ENCODE data around the gene CDK18.
"Not testable (repeated sequence)": the region's sequence is repeated elsewhere in the genome, so short reads cannot be mapped to it uniquely, and the experiment has no call there.

The CDK18 gene

DNA sequence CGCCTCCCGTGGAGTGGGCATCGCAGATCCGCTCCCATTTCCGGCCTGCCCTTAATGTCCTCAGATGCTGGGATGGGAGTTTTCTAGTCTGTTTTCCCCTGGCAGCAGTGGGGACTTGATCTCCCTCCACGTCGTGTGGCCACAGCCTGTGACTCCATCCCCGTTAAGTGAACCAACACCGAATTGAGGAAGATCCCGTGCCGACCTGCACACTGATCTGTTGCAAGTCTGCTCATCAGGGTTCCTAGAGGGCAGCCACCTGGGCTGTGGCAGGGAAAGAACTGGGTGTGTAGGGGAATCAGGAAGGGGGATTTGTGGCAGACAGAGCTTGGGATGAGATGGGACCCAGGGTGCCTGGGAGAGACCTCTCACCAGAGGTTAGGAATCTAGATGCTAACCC lies 23.3 kb upstream of the CDK18 start:
- DNase-seq, result no peak
- H3K18ac ChIP-seq (ENCODE audit: low read depth in 1 of 2, low read length in 2 of 2), result no peak overlapping the region
- H3K9me3 ChIP-seq (ENCODE audit: control insufficient read depth, low read length), result no peaks in the 10 kb centered on the region

DNA sequence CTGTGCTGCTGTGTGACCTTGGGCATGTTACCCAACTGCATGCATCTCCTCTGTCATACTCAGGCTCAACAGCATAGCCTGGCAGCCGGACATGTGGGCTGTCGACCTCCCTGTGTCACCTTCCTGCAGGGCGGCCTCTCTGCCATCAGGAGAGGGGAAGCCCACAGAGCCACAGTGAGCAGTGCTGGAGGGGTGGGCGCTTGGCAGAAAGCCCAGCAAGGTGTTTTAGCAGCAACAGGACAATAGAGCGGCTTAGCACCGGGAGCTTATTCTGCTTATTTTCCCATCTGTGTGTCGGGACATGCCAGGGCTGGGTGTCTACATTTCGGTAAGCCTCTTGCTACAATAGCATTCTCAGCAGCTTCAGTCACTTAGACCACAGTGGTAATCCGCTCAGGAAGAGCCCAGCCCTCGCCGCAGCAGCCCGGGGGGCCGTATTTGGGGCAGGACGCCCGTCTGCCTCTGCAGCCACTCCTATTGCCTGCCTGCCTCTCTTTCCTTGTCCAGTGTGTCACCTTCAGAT lies 22.8 kb upstream of the CDK18 start:
- Histone ChIP-seq H3K4me1 (ENCODE audit: control insufficient read depth, insufficient read depth, low read depth, low read length) (peaks cover 5% of the 10 kb centered on the region), H3K23ac (ENCODE audit: low read length in 2 of 2) (no peak overlapping the region), H3K4ac (ENCODE audit: low read depth in 1 of 2, low read length in 2 of 2) (no peak overlapping the region), H3K4me3 (ENCODE audit: insufficient read depth in 1 of 2, low read depth in 1 of 2, low read length in 2 of 2) (no peak overlapping the region), H3K14ac (ENCODE audit: low read length in 2 of 2) (no peak overlapping the region), H2BK12ac (ENCODE audit: low read length in 2 of 2) (no peak overlapping the region), H2BK5ac (ENCODE audit: low read depth, low read length, poor library complexity, severe bottlenecking) (no peak overlapping the region), H3K27ac (ENCODE audit: low read length, poor library complexity, severe bottlenecking) (no peak overlapping the region), H4K8ac (ENCODE audit: low read length) (no peak overlapping the region), H3K9me3 (ENCODE audit: control insufficient read depth, low read length) (no peaks in the 10 kb centered on the region), H2AFZ (ENCODE audit: low read depth, low read length) (no peak overlapping the region), H3K36me3 (ENCODE audit: control insufficient read depth in 1 of 2, insufficient read depth in 2 of 2, low read depth in 1 of 2, low read length in 2 of 2) (no peaks in the 10 kb centered on the region), H2BK15ac (ENCODE audit: low read depth, poor library complexity, severe bottlenecking) (no peak overlapping the region), H3K9ac (ENCODE audit: low read length) (no peak overlapping the region), H3K27me3 (ENCODE audit: control insufficient read depth in 1 of 2, insufficient read depth in 1 of 2, low read length in 2 of 2) (peaks cover 55 to 88% of the 10 kb centered on the region in 2 experiments), H2AK5ac (ENCODE audit: low read length, severe bottlenecking) (no peak overlapping the region), H2BK120ac (ENCODE audit: low read depth, low read length) (no peak overlapping the region), H3K79me1 (replicated peaks; ENCODE audit: low read length, poor library complexity, severe bottlenecking) (no peaks in the 10 kb centered on the region), H3K4me2 (ENCODE audit: low read length, poor library complexity, severe bottlenecking) (no peak overlapping the region), H3K18ac (ENCODE audit: low read depth in 1 of 2, low read length in 2 of 2) (no peak overlapping the region), H4K91ac (ENCODE audit: low read length) (no peak overlapping the region)
- WGBS, result 76% methylated on average over 15 of the region's 15 CpGs
- no peak for DNase-seq

More for the DNA sequence above, 23.3 kb upstream of the CDK18 start:
- no peak overlapping the region for H2BK12ac ChIP-seq (ENCODE audit: low read length in 2 of 2)
- no peaks in the 10 kb centered on the region for H3K36me3 ChIP-seq (ENCODE audit: control insufficient read depth in 1 of 2, insufficient read depth in 2 of 2, low read depth in 1 of 2, low read length in 2 of 2)
- H3K9ac ChIP-seq (ENCODE audit: low read length), result no peak overlapping the region
- no peak overlapping the region for H3K23ac ChIP-seq (ENCODE audit: low read length in 2 of 2)
- no peak overlapping the region for H4K91ac ChIP-seq (ENCODE audit: low read length)
- peaks cover 55 to 88% of the 10 kb centered on the region in 2 experiments for H3K27me3 ChIP-seq (ENCODE audit: control insufficient read depth in 1 of 2, insufficient read depth in 1 of 2, low read length in 2 of 2)
- H3K4me3 ChIP-seq (ENCODE audit: insufficient read depth in 1 of 2, low read depth in 1 of 2, low read length in 2 of 2), result no peak overlapping the region
- no peak overlapping the region for H2BK5ac ChIP-seq (ENCODE audit: low read depth, low read length, poor library complexity, severe bottlenecking)
- no peak overlapping the region for H3K27ac ChIP-seq (ENCODE audit: low read length, poor library complexity, severe bottlenecking)
- H3K14ac ChIP-seq (ENCODE audit: low read length in 2 of 2), result peak overlapping the region in 1 of 2 experiments; percentile 20
- H4K8ac ChIP-seq (ENCODE audit: low read length), result no peak overlapping the region
- 55% methylated on average over 11 of the region's 11 CpGs for WGBS
- H3K4me2 ChIP-seq (ENCODE audit: low read length, poor library complexity, severe bottlenecking), result no peak overlapping the region
- no peak overlapping the region for H2BK120ac ChIP-seq (ENCODE audit: low read depth, low read length)
- peaks cover 5% of the 10 kb centered on the region for H3K4me1 ChIP-seq (ENCODE audit: control insufficient read depth, insufficient read depth, low read depth, low read length)
- H2BK15ac ChIP-seq (ENCODE audit: low read depth, poor library complexity, severe bottlenecking), result no peak overlapping the region
- no peak overlapping the region for H3K4ac ChIP-seq (ENCODE audit: low read depth in 1 of 2, low read length in 2 of 2)
- no peaks in the 10 kb centered on the region for H3K79me1 ChIP-seq (replicated peaks; ENCODE audit: low read length, poor library complexity, severe bottlenecking)
- no peak overlapping the region for H2AFZ ChIP-seq (ENCODE audit: low read depth, low read length)
- H2AK5ac ChIP-seq (ENCODE audit: low read length, severe bottlenecking), result no peak overlapping the region

DNA sequence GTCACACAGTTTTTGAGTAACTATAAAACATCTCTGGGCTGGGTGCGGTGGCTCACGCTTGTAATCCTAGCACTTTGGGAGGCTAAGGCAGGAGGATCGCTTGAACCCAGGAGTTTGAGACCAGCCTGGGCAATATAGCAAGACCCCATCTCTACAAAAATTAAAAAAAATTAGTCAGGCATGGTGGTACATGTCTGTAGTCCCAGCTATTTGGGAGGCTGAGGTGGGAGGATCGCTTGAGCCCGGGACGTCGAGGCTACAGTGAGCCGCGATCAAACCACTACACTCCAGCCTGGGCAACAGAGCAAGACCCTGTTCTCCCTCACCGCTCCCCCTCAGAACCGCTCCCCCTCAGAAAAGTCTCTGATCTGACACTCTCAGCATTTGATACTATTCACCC lies 21.9 kb upstream of the CDK18 start:
- H2BK12ac ChIP-seq (ENCODE audit: low read length in 2 of 2); H4K91ac ChIP-seq (ENCODE audit: low read length); H3K4ac ChIP-seq (ENCODE audit: low read depth in 1 of 2, low read length in 2 of 2); H3K4me2 ChIP-seq (ENCODE audit: low read length, poor library complexity, severe bottlenecking); H2BK5ac ChIP-seq (ENCODE audit: low read depth, low read length, poor library complexity, severe bottlenecking); H2AFZ ChIP-seq (ENCODE audit: low read depth, low read length); H2BK120ac ChIP-seq (ENCODE audit: low read depth, low read length); H4K8ac ChIP-seq (ENCODE audit: low read length); H3K79me1 ChIP-seq (replicated peaks; ENCODE audit: low read length, poor library complexity, severe bottlenecking); H3K4me1 ChIP-seq (ENCODE audit: control insufficient read depth, insufficient read depth, low read depth, low read length); H3K4me3 ChIP-seq (ENCODE audit: insufficient read depth in 1 of 2, low read depth in 1 of 2, low read length in 2 of 2); DNase-seq; H3K18ac ChIP-seq (ENCODE audit: low read depth in 1 of 2, low read length in 2 of 2); H3K9me3 ChIP-seq (ENCODE audit: control insufficient read depth, low read length); H3K9ac ChIP-seq (ENCODE audit: low read length); H3K36me3 ChIP-seq (ENCODE audit: control insufficient read depth in 1 of 2, insufficient read depth in 2 of 2, low read depth in 1 of 2, low read length in 2 of 2); H2AK5ac ChIP-seq (ENCODE audit: low read length, severe bottlenecking); H3K14ac ChIP-seq (ENCODE audit: low read length in 2 of 2); H3K23ac ChIP-seq (ENCODE audit: low read length in 2 of 2); H2BK15ac ChIP-seq (ENCODE audit: low read depth, poor library complexity, severe bottlenecking); H3K27ac ChIP-seq (ENCODE audit: low read length, poor library complexity, severe bottlenecking): not testable (repeated sequence)
- 94% methylated on average over 10 of the region's 11 CpGs for WGBS
- H3K27me3 ChIP-seq (ENCODE audit: control insufficient read depth in 1 of 2, insufficient read depth in 1 of 2, low read length in 2 of 2), result peaks cover 52 to 89% of the 10 kb centered on the region in 2 experiments

DNA sequence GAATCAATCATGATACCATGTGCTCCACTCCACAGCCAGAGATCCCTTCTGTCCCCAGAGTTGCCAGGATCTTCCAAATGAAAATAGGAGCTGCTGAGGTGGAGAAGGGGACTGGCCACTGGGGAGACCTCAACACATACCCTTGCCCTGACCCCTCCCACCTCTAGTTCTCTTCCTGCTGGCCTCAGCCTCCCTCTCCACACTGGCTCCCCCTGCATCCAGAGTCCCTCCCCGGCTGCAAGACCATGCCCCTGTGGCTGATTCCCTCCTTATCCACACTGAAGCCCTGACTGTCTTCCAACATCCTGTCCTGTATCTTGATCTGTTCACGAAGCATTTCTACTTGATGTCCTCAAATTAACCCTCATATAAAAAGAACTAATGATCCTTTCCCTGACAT lies 21.1 kb upstream of the CDK18 start:
- Histone ChIP-seq H3K27me3 (ENCODE audit: control insufficient read depth in 1 of 2, insufficient read depth in 1 of 2, low read length in 2 of 2) (peaks cover 51 to 85% of the 10 kb centered on the region in 2 experiments), H3K79me1 (replicated peaks; ENCODE audit: low read length, poor library complexity, severe bottlenecking) (no peaks in the 10 kb centered on the region), H3K27ac (ENCODE audit: low read length, poor library complexity, severe bottlenecking) (no peak overlapping the region), H3K23ac (ENCODE audit: low read length in 2 of 2) (no peak overlapping the region), H3K18ac (ENCODE audit: low read depth in 1 of 2, low read length in 2 of 2) (no peak overlapping the region), H3K4me2 (ENCODE audit: low read length, poor library complexity, severe bottlenecking) (no peak overlapping the region), H3K4me1 (ENCODE audit: control insufficient read depth, insufficient read depth, low read depth, low read length) (no peaks in the 10 kb centered on the region), H4K91ac (ENCODE audit: low read length) (no peak overlapping the region), H2AK5ac (ENCODE audit: low read length, severe bottlenecking) (no peak overlapping the region), H2BK120ac (ENCODE audit: low read depth, low read length) (no peak overlapping the region), H2BK5ac (ENCODE audit: low read depth, low read length, poor library complexity, severe bottlenecking) (no peak overlapping the region), H3K4ac (ENCODE audit: low read depth in 1 of 2, low read length in 2 of 2) (no peak overlapping the region), H2BK12ac (ENCODE audit: low read length in 2 of 2) (no peak overlapping the region), H4K8ac (ENCODE audit: low read length) (no peak overlapping the region), H3K14ac (ENCODE audit: low read length in 2 of 2) (no peak overlapping the region), H3K36me3 (ENCODE audit: control insufficient read depth in 1 of 2, insufficient read depth in 2 of 2, low read depth in 1 of 2, low read length in 2 of 2) (no peaks in the 10 kb centered on the region), H2AFZ (ENCODE audit: low read depth, low read length) (no peak overlapping the region), H2BK15ac (ENCODE audit: low read depth, poor library complexity, severe bottlenecking) (no peak overlapping the region), H3K9me3 (ENCODE audit: control insufficient read depth, low read length) (no peaks in the 10 kb centered on the region), H3K4me3 (ENCODE audit: insufficient read depth in 1 of 2, low read depth in 1 of 2, low read length in 2 of 2) (no peak overlapping the region), H3K9ac (ENCODE audit: low read length) (no peak overlapping the region)
- WGBS, result 69% methylated on average over 2 of the region's 2 CpGs
- DNase-seq, result no peak
